ENCODE measurements around the gene SH2B3.

GRCh38 chr12:111469401-111469800, 63.7 kb downstream of the SH2B3 start:
- TF ChIP-seq CTCF (IDR thresholded peaks at IDR 0.05) (no peak), POLR2AphosphoS5 (IDR thresholded peaks at IDR 0.05; ENCODE audit: insufficient read depth in 1 of 2, low read depth in 1 of 2) (no peak), POLR2A (IDR thresholded peaks at IDR 0.05) (no peak)

Data from vagina (tissue), 2 donors.